Activated CD8-positive, alpha-beta memory T cell treated with anti-CD3 and anti-CD28 coated beads, Interleukin-2, amount 50 U/mL, for 24 hours (primary cell): ENCODE measurements around the gene MREG.
"Not testable (repeated sequence)": the region's sequence is repeated elsewhere in the genome, so short reads cannot be mapped to it uniquely, and the experiment has no call there.

Experiments
- DNase-seq: peaks from one replicate; pipeline ENCODE4 v3.0.0-alpha.2; 2020; ENCODE audit errors: extremely low read depth

Gene MREG

DNA sequence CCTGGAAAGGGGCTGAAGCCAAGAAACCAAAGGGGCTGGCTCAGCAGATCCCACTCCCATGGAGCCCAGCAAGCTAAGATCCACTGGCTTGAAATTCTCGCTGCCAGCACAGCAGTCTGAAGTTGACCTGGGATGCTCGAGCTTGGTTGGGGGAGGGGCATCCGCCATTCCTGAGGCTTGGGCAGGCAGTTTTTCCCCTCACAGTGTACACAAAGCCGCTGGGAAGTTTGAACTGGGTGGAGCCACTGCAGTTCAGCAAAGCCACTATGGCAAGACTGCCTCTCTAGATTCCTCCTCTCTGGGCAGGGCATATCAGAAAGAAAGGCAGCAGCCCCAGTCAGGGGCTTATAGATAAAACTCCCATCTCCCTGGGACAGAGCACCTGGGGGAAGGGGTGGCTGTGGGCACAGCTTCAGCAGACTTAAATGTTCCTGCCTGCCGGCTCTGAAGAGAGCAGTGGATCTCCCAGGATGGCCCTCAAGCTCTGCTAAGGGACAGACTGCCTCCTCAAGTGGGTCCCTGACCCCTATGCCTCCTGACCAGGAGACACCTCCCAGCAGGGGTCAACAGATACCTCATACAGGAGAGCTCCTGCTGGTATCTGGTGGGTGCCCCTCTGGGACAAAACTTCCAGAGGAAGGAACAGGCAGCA, 24.7 kb downstream of the MREG start:
- DNase-seq: not testable (repeated sequence)

DNA sequence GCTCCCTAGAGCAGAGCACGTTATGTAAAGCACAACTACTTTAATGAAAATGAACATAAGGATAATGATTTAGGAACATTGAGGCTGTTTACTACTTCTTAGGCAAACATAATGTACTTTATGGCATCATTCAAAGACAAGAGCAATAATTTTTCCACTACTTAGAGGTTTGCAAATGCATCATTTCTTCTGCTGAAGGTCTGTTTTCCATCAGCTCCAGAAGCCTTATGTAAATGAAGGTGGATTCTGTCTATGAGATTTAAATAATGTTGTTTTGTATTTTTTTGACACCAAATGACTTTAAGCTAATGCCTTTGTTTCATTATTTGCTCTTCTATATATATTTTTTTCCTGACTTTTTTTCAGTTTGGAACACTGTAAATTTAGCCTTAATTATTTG, 28.1 kb downstream of the MREG start:
- no peak for DNase-seq

DNA sequence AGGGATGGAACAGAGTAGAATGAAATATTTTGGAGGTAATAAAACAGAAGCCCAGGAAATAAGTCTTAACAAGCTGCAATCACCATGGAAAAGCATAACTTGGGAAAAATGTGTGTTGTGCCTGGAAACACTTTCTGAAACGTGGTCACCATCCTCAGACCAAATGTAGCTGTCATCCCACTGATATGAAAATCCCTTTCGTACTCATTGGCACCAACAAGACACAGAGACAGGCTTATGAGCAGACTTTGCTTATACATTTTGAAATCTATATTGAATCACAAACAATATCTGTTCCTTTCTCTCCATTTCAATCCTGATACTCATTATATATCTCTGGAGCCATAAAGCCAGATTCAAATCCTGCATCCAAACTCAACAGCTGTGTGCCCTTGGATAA, 28.7 kb downstream of the MREG start:
- no peak for DNase-seq

- no peak for DNase-seq
These were observed 29.6 kb downstream of the MREG start for GRCh38 chr2:215983581-215984351.

DNA sequence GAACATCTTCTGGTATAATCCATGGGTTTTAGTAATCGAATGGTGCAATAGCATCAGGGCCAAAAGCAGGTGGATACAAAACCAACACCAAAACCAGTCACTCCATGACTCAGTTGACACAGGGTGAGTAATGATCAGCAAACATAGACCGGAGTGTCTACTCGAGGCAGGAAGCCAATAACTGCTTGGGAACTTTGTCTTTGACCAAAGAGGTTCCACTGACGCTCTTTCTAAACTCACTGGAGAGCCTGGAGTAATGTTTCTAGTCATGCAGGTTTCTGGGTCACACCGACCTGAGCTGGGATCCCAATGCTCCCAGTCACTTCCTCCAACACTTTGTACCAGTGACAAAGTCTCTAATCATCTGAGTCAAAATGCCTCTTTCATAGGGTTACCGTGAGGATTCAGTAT, 30.9 kb downstream of the MREG start:
- DNase-seq: no peak

- no peak for DNase-seq
These were observed 32.2 kb downstream of the MREG start for GRCh38 chr2:215981115-215981514.

- DNase-seq: no peak
These were observed 33.7 kb downstream of the MREG start for GRCh38 chr2:215979620-215980019.

- no peak for DNase-seq
These were observed 38.5 kb downstream of the MREG start for GRCh38 chr2:215974700-215975429.

GRCh38 chr2:215973954-215974699, 39.2 kb downstream of the MREG start:
- DNase-seq: no peak

GRCh38 chr2:215973145-215973792, 40.1 kb downstream of the MREG start:
- no peak for DNase-seq

DNA sequence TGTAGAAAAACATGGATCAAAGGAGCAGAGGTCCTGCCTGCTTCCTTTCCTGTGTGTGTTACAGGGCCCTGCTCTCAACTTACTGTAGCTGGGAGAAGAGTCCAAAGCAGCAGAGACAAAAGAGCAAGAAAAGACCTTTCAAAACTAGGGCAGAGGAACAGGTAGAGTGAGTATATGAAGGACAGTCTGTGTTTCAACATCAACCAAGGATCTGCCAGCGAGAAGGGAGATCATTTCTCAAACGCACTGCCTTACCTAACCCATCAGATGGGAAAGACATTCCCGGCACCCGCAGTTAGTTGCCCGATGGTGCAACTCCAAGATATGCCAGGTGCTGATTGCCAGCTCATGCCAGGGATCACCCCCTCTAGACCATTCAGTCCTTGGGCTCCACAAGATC, 41.7 kb downstream of the MREG start:
- DNase-seq: no peak

DNA sequence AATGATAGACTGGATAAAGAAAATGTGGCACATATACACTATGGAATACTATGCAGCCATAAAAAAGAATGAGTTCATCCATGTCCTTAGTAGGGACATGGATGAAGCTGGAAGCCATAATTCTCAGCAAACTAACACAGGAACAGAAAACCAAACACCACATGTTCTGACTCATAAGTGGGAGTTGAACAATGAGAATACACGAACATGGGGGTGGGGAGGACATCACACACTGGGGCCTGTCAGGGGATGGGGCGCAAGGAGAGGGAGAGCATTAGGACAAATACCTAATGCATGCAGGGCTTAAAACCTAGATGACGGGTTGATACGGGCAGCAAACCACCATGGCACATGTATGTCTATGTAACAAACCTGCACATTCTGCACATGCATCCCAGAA, 42.5 kb downstream of the MREG start:
- DNase-seq: not testable (repeated sequence)

GRCh38 chr2:215970425-215970824, 42.9 kb downstream of the MREG start:
- DNase-seq: no peak

- no peak for DNase-seq
These were observed 44.1 kb downstream of the MREG start for GRCh38 chr2:215969131-215969841.

GRCh38 chr2:215968499-215968898, 44.9 kb downstream of the MREG start:
- no peak for DNase-seq

DNA sequence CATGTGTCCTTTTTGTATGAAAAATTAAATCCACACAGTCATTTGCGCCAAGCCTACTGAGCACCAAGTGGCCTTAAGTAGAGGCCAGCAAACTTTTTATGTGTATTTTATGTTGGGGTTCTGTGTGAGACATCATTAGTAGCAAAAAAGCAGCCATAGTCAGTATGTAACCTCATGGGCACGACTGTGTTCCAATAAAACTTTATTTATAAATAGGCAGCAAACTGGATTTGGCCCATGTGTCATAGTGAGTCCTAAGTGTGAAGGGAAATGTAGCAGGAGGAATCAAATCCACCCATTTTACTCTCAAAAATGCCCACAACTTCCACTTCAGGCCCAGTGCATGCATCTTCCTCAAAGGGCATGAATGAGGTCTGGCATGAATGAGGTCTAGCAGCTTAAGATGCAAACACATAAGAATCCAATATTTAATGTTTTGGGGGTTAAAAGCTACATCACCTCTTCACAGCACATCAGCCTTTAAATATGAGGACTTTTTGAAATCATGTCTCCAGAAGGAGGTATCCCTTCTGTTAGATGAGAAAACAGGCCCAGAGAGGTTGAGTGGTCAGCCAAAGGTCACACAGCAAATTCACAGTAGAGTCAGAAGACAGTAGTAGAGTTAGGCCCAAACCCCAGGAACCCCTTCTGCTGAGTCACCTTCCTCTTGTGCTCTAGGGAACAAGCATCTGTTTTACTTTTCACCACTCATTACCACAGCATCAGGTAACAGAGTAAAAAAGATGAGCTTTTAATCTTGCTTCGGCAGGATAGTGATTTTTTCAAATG, 45.6 kb downstream of the MREG start:
- DNase-seq: no peak

DNA sequence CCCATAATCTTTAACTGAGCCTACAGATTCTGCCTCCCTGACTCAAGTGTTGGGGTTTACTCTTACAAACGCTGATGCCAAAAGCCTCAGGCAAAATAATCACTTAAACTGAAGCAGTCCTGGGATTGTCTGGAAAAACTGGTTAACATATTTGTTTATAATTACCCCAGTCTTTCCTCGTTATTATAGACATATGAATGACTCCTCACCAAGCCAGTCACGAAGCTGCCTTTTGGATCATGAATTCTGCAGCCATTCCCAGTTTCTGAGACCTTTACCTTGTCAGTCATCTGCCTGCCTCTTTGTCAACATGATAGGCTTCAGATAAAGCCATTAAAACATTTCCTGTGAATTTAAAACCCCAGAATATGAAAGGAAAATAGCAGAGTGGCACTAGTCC, 46.4 kb downstream of the MREG start:
- no peak for DNase-seq

GRCh38 chr2:215966274-215966673, 47.1 kb downstream of the MREG start:
- no peak for DNase-seq

DNA sequence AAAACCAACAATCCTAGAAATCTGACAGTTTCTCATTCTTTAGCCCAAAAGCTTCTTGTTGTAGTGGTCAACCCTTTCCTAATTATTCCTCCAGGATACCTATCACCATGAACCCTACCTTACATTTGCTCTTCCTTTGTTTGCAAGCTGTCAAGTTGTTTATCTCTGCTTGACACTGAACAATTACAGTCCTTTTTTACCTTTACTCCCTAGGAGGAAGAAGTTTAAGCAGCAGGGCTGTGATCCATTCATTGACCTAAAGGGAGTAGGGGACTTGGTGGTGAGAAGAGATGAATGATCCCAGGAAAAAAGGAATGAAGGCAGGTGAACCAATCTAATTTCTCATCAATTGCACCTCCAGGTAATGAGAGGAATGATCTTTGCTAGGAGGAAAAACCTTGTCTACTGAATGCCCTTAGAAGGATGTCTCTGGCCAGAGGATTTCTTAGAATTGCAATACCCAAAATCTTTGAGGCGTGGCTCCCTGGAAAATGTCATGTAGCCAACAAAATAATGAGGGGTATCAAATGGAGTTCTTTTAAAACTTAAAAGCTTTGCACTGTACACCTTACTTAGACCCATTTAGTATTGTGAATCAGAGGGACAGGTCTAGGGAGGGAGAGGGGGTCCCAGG, 47.7 kb downstream of the MREG start:
- no peak for DNase-seq

DNA sequence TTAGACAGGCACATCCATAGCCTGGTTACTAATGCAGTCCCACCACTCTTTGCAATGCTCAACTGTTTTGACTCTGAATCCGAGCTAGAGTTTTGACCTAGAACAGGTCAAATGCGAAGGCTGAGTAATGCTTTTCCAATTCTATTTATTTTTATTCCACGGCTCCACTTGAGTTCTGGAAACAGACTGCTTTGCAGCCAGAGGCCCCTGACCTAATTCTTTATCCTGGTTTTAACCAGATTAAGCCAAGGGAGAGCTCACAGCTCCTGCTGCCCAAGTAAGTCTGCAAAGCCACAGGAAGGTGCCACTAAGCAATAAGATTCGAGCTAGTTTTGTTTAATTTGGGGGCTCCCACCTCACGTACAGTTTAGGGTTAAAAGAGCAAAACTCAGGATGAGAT, 51.4 kb downstream of the MREG start:
- no peak for DNase-seq
